ENCODE data around the gene KRCC1. TPM values are rescaled to one million over a fixed set of nuclear protein-coding genes. Genes with fewer than 3 reads are reported as not detected.
A peak's percentile ranks its signal among the peaks of the same experiment; 100 is the strongest.

The KRCC1 gene
- total RNA-seq, 2 experiments from 2014 or later: 3.0 to 3.2 TPM

DNA sequence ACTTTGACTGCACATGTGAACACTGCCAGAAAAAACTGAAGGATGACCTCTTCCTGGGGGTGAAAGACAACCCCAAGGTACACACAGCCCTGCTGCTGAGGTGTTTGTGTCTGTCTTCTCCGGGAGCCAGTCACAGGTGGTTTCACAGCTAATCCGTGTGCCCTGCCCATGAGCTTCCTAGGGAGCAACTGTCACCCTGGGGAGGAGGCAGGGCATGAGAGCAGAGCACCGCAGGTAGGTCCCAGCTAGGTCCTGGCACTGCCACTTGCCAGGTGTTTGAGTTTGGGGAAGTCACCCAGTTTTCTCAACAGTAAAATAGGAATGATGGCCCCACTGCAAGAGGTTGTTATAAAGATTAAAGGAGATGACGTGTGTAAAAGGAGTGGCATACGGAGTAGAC, 41.1 kb upstream of the KRCC1 start:
- Mint-ChIP-seq H3K27me3 (no peaks in the 10 kb centered on the region), H3K9me3 (no peaks in the 10 kb centered on the region), H3K27ac (no peak overlapping the region), H3K4me1 (ENCODE audit: low read depth) (peaks cover 5% of the 10 kb centered on the region), H3K4me3 (no peak overlapping the region), H3K36me3 (ENCODE audit: low read depth) (no peaks in the 10 kb centered on the region)
- TF ChIP-seq, protein P1, sequence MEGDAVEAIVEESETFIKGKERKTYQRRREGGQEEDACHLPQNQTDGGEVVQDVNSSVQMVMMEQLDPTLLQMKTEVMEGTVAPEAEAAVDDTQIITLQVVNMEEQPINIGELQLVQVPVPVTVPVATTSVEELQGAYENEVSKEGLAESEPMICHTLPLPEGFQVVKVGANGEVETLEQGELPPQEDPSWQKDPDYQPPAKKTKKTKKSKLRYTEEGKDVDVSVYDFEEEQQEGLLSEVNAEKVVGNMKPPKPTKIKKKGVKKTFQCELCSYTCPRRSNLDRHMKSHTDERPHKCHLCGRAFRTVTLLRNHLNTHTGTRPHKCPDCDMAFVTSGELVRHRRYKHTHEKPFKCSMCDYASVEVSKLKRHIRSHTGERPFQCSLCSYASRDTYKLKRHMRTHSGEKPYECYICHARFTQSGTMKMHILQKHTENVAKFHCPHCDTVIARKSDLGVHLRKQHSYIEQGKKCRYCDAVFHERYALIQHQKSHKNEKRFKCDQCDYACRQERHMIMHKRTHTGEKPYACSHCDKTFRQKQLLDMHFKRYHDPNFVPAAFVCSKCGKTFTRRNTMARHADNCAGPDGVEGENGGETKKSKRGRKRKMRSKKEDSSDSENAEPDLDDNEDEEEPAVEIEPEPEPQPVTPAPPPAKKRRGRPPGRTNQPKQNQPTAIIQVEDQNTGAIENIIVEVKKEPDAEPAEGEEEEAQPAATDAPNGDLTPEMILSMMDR (IDR thresholded peaks at IDR 0.05): no peak
- Histone ChIP-seq H3K36me3 (ENCODE audit: insufficient read depth, low read length) (no peaks in the 10 kb centered on the region), H3K27ac (ENCODE audit: low read depth in 1 of 2, low read length in 2 of 2) (no peak overlapping the region), H3K27me3 (ENCODE audit: control insufficient read depth in 1 of 2, insufficient read depth in 2 of 2, low read length in 2 of 2) (no peaks in the 10 kb centered on the region), H3K4me3 (ENCODE audit: low read length) (no peak overlapping the region), H3K9me3 (ENCODE audit: control insufficient read depth in 1 of 2, insufficient read depth in 1 of 2, low read length in 2 of 2) (no peaks in the 10 kb centered on the region), H3K4me1 (ENCODE audit: insufficient read depth, low read length) (peaks cover 2% of the 10 kb centered on the region)
- ChIA-PET CTCF (no interaction called here), POLR2A (no interaction called here)
- no peak for DNase-seq
- intact Hi-C loops (cut with DNase I, micrococcal nuclease): no loop called here
- ATAC-seq (ENCODE audit: poor library complexity): no peak

GRCh38 chr2:88095022-88095421, 39.4 kb upstream of the KRCC1 start:
- no peaks in the 10 kb centered on the region for H3K36me3 ChIP-seq (ENCODE audit: insufficient read depth, low read length)
- H3K36me3 Mint-ChIP-seq (ENCODE audit: low read depth): no peaks in the 10 kb centered on the region
- H3K27me3 ChIP-seq (ENCODE audit: control insufficient read depth in 1 of 2, insufficient read depth in 2 of 2, low read length in 2 of 2): no peaks in the 10 kb centered on the region
- no peaks in the 10 kb centered on the region for H3K9me3 Mint-ChIP-seq
- intact Hi-C loops (cut with DNase I, micrococcal nuclease): no loop called here
- ChIA-PET CTCF (no interaction called here), POLR2A (no interaction called here)
- H3K27ac ChIP-seq (ENCODE audit: low read depth in 1 of 2, low read length in 2 of 2): no peak overlapping the region
- H3K4me1 Mint-ChIP-seq (ENCODE audit: low read depth): peaks cover 20% of the 10 kb centered on the region
- H3K9me3 ChIP-seq (ENCODE audit: control insufficient read depth in 1 of 2, insufficient read depth in 1 of 2, low read length in 2 of 2): no peaks in the 10 kb centered on the region
- ATAC-seq (ENCODE audit: poor library complexity): no peak
- DNase-seq: no peak
- H3K4me3 Mint-ChIP-seq: no peak overlapping the region
- TF ChIP-seq, protein P1 (IDR thresholded peaks at IDR 0.05): no peak
- no peak overlapping the region for H3K27ac Mint-ChIP-seq
- no peaks in the 10 kb centered on the region for H3K27me3 Mint-ChIP-seq
- peaks cover 11% of the 10 kb centered on the region for H3K4me1 ChIP-seq (ENCODE audit: insufficient read depth, low read length)
- H3K4me3 ChIP-seq (ENCODE audit: low read length): no peak overlapping the region

DNA sequence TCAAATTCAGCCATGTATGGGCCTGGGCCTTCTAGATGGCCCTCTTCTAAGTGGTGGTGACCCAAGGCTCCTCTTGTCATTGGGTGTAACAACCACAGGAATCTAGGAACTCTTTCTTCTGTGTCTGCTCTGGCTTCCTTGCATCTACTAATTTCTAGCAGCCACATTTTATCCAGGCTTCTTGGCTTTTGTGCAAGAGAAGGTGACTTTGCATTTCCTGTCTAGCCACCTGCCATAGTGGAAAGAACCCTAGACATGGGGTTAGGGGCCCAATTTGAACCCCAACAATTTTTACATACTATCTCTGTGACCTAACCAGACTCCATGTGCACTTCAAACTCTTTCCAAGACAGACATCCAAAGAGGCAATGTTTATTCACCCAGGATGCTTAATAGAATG, 37.2 kb upstream of the KRCC1 start:
- Mint-ChIP-seq H3K27me3 (no peaks in the 10 kb centered on the region), H3K9me3 (no peaks in the 10 kb centered on the region), H3K4me3 (no peak overlapping the region), H3K36me3 (ENCODE audit: low read depth) (no peaks in the 10 kb centered on the region), H3K27ac (peak overlapping the region; percentile 88), H3K4me1 (ENCODE audit: low read depth) (peaks cover 32% of the 10 kb centered on the region)
- Histone ChIP-seq H3K27ac (ENCODE audit: low read depth in 1 of 2, low read length in 2 of 2) (no peak overlapping the region), H3K4me1 (ENCODE audit: insufficient read depth, low read length) (peaks cover 11% of the 10 kb centered on the region), H3K4me3 (ENCODE audit: low read length) (no peak overlapping the region), H3K9me3 (ENCODE audit: control insufficient read depth in 1 of 2, insufficient read depth in 1 of 2, low read length in 2 of 2) (no peaks in the 10 kb centered on the region), H3K27me3 (ENCODE audit: control insufficient read depth in 1 of 2, insufficient read depth in 2 of 2, low read length in 2 of 2) (no peaks in the 10 kb centered on the region), H3K36me3 (ENCODE audit: insufficient read depth, low read length) (no peaks in the 10 kb centered on the region)
- TF ChIP-seq, protein P1 (IDR thresholded peaks at IDR 0.05): no peak
- ATAC-seq (ENCODE audit: poor library complexity) (no peak), DNase-seq (no peak)
- POLR2A ChIA-PET: no interaction called here
- intact Hi-C loops (cut with DNase I, micrococcal nuclease): no loop called here
- CTCF ChIA-PET: no interaction called here

Data from CD4-positive, alpha-beta T cell (primary cell).